HUES64 (cell line): Measurements from ENCODE around the gene MYO1D.
"Not testable (repeated sequence)": the region's sequence is repeated elsewhere in the genome, so short reads cannot be mapped to it uniquely, and the experiment has no call there.

Experiments used
- H3K27ac ChIP-seq: 2 replicates; pipeline ENCODE4 v1.7.0; 2013; ENCODE audit warnings: low read depth, low read length, inconsistent platforms
- H3K27me3 ChIP-seq: 2 replicates; pipeline ENCODE4 v1.6.1; 2013; ENCODE audit warnings: mild to moderate bottlenecking, low read length; ENCODE audit not compliant: insufficient read depth
- H3K36me3 ChIP-seq: 2 replicates; pipeline ENCODE4 v1.6.1; 2013; ENCODE audit warnings: mild to moderate bottlenecking, low read length; ENCODE audit not compliant: insufficient read depth
- H3K4me1 ChIP-seq: 2 replicates; pipeline ENCODE4 v1.6.1; 2013; ENCODE audit warnings: mild to moderate bottlenecking, low read length, moderate library complexity; ENCODE audit not compliant: insufficient read depth
- H3K4me3 ChIP-seq: 2 replicates; pipeline ENCODE4 v1.5.1; 2013; ENCODE audit warnings: mild to moderate bottlenecking, low read length, moderate library complexity
- H3K9ac ChIP-seq: 2 replicates; pipeline ENCODE4 v1.6.1; 2013; ENCODE audit warnings: mild to moderate bottlenecking, low read depth, low read length
- H3K9me3 ChIP-seq: 2 replicates; pipeline ENCODE4 v1.6.1; 2013; ENCODE audit warnings: low read depth, low read length; ENCODE audit not compliant: insufficient read depth
- WGBS: fragments of 150-250, 120-280 bp; methylation state at CpG from one replicate; pipeline ENCODE4 v1.1.7; 2013; ENCODE audit warnings: missing lambda C conversion rate; 5-methylcytosine and 5-hydroxymethylcytosine counted together

Gene MYO1D

GRCh38 chr17:32646941-32647340 lies 230.0 kb downstream of the MYO1D start:
- WGBS = 90% methylated on average over 2 of the region's 2 CpGs
- Histone ChIP-seq H3K9ac (no peak overlapping the region), H3K4me3 (no peak overlapping the region), H3K27me3 (no peaks in the 10 kb centered on the region), H3K36me3 (peaks cover 8% of the 10 kb centered on the region; the same call in 1 of the 2 replicates), H3K4me1 (no peaks in the 10 kb centered on the region), H3K27ac (no peak overlapping the region), H3K9me3 (peaks cover 20% of the 10 kb centered on the region)

GRCh38 chr17:32641514-32641913 lies 235.4 kb downstream of the MYO1D start:
- H3K36me3 ChIP-seq, H3K4me3 ChIP-seq, H3K4me1 ChIP-seq, H3K27me3 ChIP-seq, H3K27ac ChIP-seq, H3K9ac ChIP-seq, H3K9me3 ChIP-seq: not testable (repeated sequence)
- 100% methylated on average over 2 of the region's 2 CpGs for WGBS

- Histone ChIP-seq H3K9ac (no peak overlapping the region), H3K4me3 (no peak overlapping the region), H3K27me3 (no peaks in the 10 kb centered on the region), H3K36me3 (no peaks in the 10 kb centered on the region), H3K4me1 (no peaks in the 10 kb centered on the region), H3K9me3 (no peaks in the 10 kb centered on the region), H3K27ac (no peak overlapping the region)
- 96% methylated on average over 4 of the region's 5 CpGs for WGBS
Observed at GRCh38 chr17:32636598-32637218, 240.2 kb downstream of the MYO1D start.

GRCh38 chr17:32634167-32634566 lies 242.8 kb downstream of the MYO1D start:
- Histone ChIP-seq H3K4me1 (no peaks in the 10 kb centered on the region), H3K9me3 (no peaks in the 10 kb centered on the region), H3K27me3 (no peaks in the 10 kb centered on the region), H3K27ac (no peak overlapping the region), H3K36me3 (no peaks in the 10 kb centered on the region), H3K4me3 (no peak overlapping the region), H3K9ac (no peak overlapping the region)
- WGBS = 84% methylated on average over 3 of the region's 3 CpGs

GRCh38 chr17:32631341-32632096 lies 245.4 kb downstream of the MYO1D start:
- WGBS = 92% methylated on average over 6 of the region's 6 CpGs
- Histone ChIP-seq H3K27me3 (no peaks in the 10 kb centered on the region), H3K9me3 (no peaks in the 10 kb centered on the region), H3K27ac (no peak overlapping the region), H3K4me1 (peaks cover 12% of the 10 kb centered on the region; the same call in 1 of the 2 replicates), H3K9ac (no peak overlapping the region), H3K4me3 (no peak overlapping the region), H3K36me3 (no peaks in the 10 kb centered on the region)

- 97% methylated on average over 11 of the region's 11 CpGs for WGBS
- Histone ChIP-seq H3K36me3 (no peaks in the 10 kb centered on the region), H3K9me3 (no peaks in the 10 kb centered on the region), H3K27me3 (no peaks in the 10 kb centered on the region), H3K4me1 (peaks cover 14% of the 10 kb centered on the region; the same call in 1 of the 2 replicates), H3K9ac (no peak overlapping the region), H3K4me3 (no peak overlapping the region), H3K27ac (no peak overlapping the region)
Observed at GRCh38 chr17:32629563-32630190, 247.2 kb downstream of the MYO1D start.

GRCh38 chr17:32628271-32629044 lies 248.5 kb downstream of the MYO1D start:
- H3K4me3 ChIP-seq = no peak overlapping the region
- peaks cover 14% of the 10 kb centered on the region; the same call in 1 of the 2 replicates for H3K4me1 ChIP-seq
- H3K36me3 ChIP-seq = no peaks in the 10 kb centered on the region
- H3K27ac ChIP-seq = no peak overlapping the region
- H3K9ac ChIP-seq = no peak overlapping the region
- H3K9me3 ChIP-seq = no peaks in the 10 kb centered on the region
- 94% methylated on average over 3 of the region's 4 CpGs for WGBS
- no peaks in the 10 kb centered on the region for H3K27me3 ChIP-seq

GRCh38 chr17:32627239-32627996 lies 249.5 kb downstream of the MYO1D start:
- no peaks in the 10 kb centered on the region for H3K9me3 ChIP-seq
- H3K36me3 ChIP-seq = no peaks in the 10 kb centered on the region
- H3K27me3 ChIP-seq = no peaks in the 10 kb centered on the region
- peaks cover 14% of the 10 kb centered on the region; the same call in 1 of the 2 replicates for H3K4me1 ChIP-seq
- peak overlapping the region; percentile 5; the same call in 1 of the 2 replicates for H3K9ac ChIP-seq
- peak overlapping the region; percentile 11; the same call in 1 of the 2 replicates for H3K4me3 ChIP-seq
- WGBS = 27% methylated on average over 14 of the region's 15 CpGs
- H3K27ac ChIP-seq = no peak overlapping the region

GRCh38 chr17:32626379-32626791 lies 250.5 kb downstream of the MYO1D start:
- WGBS = 57% methylated on average over 6 of the region's 6 CpGs
- Histone ChIP-seq H3K9me3 (no peaks in the 10 kb centered on the region), H3K4me3 (no peak overlapping the region), H3K4me1 (peaks cover 21% of the 10 kb centered on the region), H3K36me3 (no peaks in the 10 kb centered on the region), H3K27me3 (no peaks in the 10 kb centered on the region), H3K27ac (no peak overlapping the region), H3K9ac (no peak overlapping the region)

GRCh38 chr17:32625971-32626370 lies 251.0 kb downstream of the MYO1D start:
- 80% methylated on average over 7 of the region's 7 CpGs for WGBS
- H3K9ac ChIP-seq = no peak overlapping the region
- H3K9me3 ChIP-seq = no peaks in the 10 kb centered on the region
- H3K27ac ChIP-seq = no peak overlapping the region
- no peaks in the 10 kb centered on the region for H3K27me3 ChIP-seq
- H3K36me3 ChIP-seq = no peaks in the 10 kb centered on the region
- no peak overlapping the region for H3K4me3 ChIP-seq
- peaks cover 25% of the 10 kb centered on the region for H3K4me1 ChIP-seq
